GM18951 (cell line): ENCODE measurements around the gene TSPAN10.

Experiments
- POLR2A ChIP-seq: IDR thresholded peaks from 4 replicates; pipeline ENCODE4 v1.6.1; 2011; ENCODE audit warnings: mild to moderate bottlenecking; ENCODE audit not compliant: insufficient read length, insufficient read depth; ENCODE audit errors: extremely low read depth
- in situ Hi-C: fragments of 300-500 bp; cut with MboI; formaldehyde crosslinking; loops from one replicate; pipeline ENCODE4 v1.12.0; 2022; ENCODE audit warnings: low sequenced_read_pairs, mixed read lengths, inconsistent platforms; ENCODE audit not compliant: unreplicated experiment

The TSPAN10 gene

DNA sequence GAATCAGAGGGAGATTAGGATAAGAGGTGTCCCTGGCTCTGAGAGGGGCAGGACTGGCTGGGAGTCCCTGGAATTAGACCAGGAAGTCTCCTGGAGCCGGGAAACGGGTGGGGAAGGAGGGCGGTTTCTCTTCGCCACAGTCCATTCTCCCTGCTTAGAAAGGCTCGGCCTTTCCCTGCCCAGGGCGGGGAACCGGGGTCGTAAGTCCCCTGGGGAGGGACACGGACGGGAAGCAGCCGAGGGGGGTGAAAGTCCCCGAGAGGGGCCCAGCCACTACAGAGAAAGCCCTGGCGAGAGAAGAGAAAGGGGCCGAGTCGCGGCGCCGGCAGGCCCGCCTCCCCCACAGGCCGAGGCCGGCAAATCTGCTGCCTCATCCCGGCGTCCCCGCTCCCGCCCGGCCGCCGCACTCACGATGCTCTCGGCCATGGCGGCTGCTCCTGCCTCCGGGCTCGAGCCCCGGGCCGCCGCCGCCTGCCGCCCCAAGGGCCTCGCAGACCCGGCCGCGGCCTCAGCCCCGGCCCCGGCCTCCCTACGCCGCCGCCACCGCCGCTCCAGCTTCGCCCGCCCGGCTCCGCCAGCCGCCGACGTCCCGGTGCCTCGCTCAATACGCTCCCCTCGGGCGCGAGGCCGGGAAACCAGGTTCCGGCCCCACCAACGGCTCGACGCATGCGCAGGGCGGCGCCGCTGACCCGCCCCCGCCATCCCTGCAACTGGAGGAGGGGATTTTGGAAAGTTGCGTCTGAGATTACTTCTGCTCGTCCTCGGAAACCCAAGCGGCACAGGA, at the start of gene TSPAN10, which contains the start of gene NPLOC4:
Gene TSPAN10 (plus strand): TSS at position 692 of the 784 bp plus-strand sequence. CDS start 5,217 bp downstream, outside the sequence.
Gene NPLOC4 (minus strand): TSS at position 608 of the 784 bp plus-strand sequence. CDS start 182 bp downstream, at position 426.
- in situ Hi-C loops, result no loop called here

DNA sequence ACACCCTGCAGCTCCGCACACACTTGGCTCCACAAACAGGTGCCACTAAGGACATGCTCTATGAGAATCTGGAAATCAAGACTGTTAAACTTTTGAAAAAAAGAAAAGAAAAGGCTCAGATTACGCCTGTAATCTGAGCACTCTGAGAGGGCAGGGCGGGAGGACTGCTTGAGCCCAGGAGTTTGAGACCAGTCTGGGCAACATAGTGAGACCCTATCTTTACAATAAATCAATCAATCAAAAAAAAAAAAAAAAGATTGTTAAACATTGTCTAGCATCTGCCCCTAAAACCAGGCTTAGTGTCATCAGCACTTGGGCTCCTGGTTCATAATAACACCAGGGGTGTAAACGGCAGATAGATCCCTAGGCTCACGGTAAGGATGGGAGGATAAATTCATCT, 47.4 kb upstream of the TSPAN10 start:
- no peak for TF ChIP-seq POLR2A
- in situ Hi-C loops, result no loop called here

More for the DNA sequence above, at the start of gene TSPAN10, which contains the start of gene NPLOC4:
- peak; percentile 89 for TF ChIP-seq POLR2A

DNA sequence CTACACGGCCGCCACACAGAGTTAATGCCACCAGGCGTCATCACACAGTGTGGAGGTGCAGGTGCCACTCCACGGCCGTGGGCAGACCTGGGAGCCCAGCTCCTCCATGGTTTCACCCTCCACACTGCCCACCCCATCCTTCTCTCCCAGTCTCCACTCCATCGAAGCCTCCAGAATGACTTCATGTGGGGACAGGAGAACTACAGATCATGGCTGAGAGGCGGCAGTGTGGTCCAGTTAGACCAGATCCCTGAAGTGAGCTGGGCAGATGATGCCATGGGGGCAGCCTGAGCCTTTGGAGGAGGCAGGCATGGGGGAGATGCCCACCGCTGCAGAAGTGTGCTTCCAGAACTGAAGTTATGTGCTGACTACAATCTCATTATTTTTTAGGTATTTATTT, 46.9 kb upstream of the TSPAN10 start:
- in situ Hi-C loops, result no loop called here
- no peak for TF ChIP-seq POLR2A

DNA sequence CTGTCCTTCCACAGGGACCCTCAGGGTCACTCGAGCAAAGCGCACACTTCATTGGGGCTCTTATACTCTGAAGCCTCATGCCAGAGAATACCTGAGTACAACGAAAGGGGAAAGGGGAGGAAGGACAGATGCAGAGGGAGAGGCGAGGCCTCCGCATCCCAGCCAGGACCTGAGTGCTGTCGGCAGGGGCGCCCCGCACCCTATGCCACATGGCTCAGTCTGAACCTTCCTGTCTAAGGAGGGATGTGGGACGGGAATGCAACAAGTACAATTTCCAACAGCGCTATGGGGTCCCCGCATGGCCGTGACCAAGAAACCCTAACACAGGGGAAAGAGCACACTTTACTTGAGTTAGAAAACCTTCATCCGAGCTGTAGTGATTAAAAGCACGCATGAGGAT, 45.0 kb upstream of the TSPAN10 start:
- no peak for TF ChIP-seq POLR2A
- in situ Hi-C loops, result no loop called here

DNA sequence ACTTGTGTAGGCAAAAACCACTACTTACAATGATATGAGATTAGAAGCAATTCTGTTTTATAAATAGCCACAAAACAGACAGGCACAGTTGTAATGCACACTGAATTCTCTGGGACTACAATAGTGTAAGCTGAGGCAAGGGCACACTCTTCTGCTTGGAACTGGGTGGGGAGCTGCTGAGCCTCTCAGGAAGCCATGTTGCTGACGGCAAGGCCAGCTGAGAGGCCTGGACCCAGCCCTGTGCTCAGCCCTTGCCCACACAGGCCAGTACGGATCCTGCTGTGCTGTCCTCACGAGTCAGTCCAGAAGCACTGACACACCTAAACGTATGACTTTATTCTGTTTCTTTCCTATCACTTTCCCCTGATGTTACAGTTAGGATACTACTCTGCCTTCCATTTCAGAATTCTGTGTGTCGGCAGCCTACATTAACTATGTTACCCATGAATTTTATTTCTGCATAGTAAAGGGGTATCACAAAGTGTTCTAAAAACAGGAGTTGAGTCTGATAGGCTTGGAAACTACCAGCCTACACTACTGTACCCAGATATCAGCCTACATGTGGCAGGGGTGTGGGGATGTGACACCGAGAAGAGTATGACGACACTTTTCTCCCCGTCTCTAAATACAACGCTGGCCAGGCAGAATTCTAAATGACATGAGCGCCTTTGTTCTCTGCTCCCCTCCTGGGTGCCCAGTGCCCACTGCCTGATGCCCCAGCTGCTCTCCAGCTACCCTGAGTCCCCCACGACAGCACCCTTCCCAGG, 43.7 kb upstream of the TSPAN10 start:
- in situ Hi-C loops, result no loop called here
- no peak for TF ChIP-seq POLR2A

DNA sequence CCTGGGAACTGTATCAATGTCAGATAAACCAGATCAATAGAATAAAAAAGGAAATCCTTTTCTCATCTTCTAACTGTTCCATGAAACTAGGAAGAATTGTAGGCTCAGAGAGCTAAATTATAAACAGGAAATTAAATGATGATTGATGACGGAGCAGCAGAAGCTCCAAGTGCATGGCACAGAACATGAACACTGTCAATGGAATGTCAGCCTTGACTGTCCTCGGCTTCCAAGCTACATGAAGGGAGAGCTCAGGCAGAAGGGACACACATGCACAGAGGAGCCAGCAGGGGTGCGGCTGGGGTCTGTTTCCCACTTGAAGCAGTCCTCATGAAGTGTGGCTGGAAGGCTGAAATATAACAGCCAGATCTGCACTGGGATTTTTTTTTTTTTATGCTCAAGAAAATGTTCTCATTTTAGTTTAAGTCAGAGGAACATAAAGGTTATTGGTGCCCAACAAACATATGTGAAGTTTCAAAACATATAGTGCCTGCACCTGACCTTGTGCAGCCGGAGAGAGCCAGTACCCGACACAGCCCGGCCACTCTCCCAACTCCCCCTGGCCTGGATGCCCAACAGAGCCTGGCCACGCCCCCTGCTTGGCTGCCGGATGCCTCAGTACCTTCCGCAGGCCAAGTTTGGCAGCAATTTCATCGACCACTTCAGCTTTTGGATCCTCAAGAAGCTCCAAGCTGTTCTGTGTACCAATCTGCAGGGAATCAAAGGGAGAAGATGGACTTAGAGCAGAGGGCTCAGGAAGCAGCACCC, 37.1 kb upstream of the TSPAN10 start:
- no peak for TF ChIP-seq POLR2A
- in situ Hi-C loops, result no loop called here

DNA sequence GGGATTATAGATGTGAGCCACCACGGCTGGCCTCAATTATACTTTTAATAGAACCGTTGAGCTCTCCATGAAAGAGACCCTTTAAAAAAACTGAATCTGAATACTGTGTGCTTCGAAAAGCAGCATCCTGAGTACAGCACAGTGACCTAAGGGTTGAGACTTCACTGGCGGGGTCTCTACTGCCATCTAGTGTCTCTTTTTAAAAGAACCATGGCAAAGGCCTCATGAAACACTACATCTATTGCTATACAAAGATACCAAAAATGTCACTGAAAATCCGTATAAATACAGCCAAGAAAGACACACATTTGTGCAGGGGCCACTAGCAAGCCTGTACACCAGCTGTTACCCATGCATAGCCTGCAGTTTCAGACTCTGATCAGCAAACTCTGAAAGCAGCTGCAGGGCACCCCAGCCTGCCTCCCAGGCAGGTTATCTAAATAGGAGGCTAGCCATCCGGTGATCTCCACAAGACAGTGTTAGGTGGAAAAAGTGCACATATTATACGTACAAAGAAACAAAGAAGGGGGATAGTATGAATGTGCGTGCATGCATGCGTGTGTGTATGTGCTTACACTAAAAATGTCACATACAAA, 35.4 kb upstream of the TSPAN10 start:
- in situ Hi-C loops, result no loop called here

DNA sequence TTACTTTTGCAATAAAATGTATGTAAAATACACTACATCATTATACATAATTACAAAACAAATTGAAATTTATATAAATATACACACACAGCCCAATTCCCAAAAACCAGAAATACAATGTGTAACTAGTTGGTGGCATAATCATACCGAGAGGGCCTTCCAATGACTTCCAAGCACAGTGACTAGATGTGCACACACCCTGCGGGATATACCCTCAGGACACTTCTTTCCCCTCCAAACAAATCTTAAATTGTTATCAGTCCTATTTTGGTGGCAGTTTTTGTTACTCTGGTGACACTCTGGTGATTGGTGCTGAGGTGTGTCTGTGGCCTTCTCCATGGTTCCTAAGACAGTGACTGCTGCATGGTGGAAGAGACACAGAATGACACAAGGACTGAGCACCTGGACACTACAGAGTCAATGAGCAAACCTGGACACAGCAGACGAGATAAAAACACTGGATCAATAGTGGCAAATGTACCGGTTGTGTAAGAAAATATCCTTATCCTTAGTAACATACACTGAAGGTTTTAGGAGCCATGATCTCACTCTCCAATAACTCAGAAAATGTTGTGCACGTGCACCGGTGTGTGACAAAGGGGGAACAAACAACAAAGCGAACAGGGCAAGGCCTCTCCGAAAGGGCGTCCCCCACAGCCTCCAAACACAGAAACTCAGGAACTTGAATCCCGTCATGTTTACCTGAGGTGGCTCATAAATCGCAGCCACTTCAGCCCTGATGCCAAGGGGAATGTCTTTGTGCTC, 33.0 kb upstream of the TSPAN10 start:
- no peak for TF ChIP-seq POLR2A
- in situ Hi-C loops, result no loop called here

More for the DNA sequence above, 35.4 kb upstream of the TSPAN10 start:
- TF ChIP-seq POLR2A, result no peak

DNA sequence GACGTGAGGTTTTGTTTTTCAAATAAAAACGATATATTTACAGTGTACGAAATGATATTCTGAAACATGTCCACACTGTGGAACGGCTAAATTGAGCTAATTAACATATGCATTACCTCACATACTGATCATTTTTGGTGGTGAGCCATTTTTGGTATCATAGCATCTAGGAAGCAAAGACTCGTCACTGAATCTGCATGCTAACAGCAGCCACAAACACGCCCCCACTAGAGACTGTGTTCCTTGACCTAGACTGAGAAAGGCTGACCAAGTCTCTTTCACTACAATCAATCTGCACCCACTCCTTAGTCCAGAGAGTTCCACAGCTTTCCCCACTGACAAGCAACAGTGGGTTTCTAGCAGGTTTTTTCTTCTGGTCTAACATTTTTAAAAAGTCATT, 29.6 kb upstream of the TSPAN10 start:
- no peak for TF ChIP-seq POLR2A
- in situ Hi-C loops, result no loop called here

DNA sequence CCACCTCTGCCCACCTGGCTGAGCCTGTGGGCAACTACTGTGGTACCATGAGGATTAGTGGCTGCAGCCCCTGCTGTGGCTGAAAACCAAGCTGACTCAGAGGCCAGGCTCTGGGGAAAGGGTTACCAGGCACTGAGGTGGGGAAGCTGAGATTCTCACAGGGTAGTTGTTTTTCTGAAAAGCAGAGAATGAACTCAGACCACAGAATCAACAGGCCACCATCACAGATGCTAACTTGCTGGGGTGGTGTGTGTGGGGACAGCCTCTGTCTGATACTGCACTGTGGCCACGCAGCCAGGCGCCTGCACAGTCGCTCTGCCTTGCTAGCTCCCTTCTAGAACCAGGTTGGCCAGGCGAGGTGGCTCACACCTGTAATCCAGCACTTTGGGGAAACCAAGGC, 28.9 kb upstream of the TSPAN10 start:
- in situ Hi-C loops, result no loop called here
- no peak for TF ChIP-seq POLR2A

DNA sequence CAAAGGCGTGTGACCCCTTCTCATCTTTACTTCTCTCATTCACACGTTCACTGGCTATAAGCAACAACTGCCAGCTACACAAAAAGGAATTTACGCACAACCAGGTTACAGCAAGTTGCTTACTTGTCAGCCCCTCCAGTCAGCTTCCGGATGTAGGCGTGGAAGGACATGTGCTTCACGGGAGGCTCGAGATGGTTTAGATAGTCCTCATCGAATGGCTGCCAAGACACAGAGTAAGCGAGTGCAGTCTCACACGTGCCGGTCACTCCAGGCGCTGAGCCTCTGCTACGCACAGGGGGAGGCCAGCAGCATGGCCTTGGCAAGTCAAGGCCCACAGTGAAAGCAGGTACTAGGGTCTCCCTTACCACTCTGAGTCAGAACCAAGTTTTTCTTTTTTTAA, 28.4 kb upstream of the TSPAN10 start:
- no peak for TF ChIP-seq POLR2A
- in situ Hi-C loops, result no loop called here
